GM23248 (cell line): ENCODE results near the gene PYDC2.

Source experiments
- EZH2 ChIP-seq: fragments of 200-600 bp; sonication (generic); IDR thresholded peaks from 2 replicates; pipeline ENCODE4 v1.6.1; 2018; ENCODE audit warnings: antibody characterized with exemption, mild to moderate bottlenecking; ENCODE audit not compliant: insufficient read depth, poor library complexity, severe bottlenecking
- EZH2phosphoT487 ChIP-seq: fragments of 200-600 bp; sonication (generic); IDR thresholded peaks from 2 replicates; pipeline ENCODE4 v1.6.1; 2018; ENCODE audit warnings: antibody characterized with exemption, moderate library complexity, mild to moderate bottlenecking, low read depth; ENCODE audit not compliant: insufficient read depth

- no peak for TF ChIP-seq EZH2
- TF ChIP-seq EZH2phosphoT487 = no peak
Observed at GRCh38 chr3:191425322-191425734, 35.6 kb upstream of the PYDC2 start.
